HepG2 (cell line): ENCODE results near the gene MGAT2. TPM values are rescaled to one million over a fixed set of nuclear protein-coding genes. Genes with fewer than 3 reads are reported as not detected.

Experiments
- ASH2L ChIP-seq: fragments of 300-600, 200-600 bp; sonication (generic); IDR thresholded peaks from 2 replicates; pipeline ENCODE4 v1.7.0; 2017; ENCODE audit warnings: low read depth, mild to moderate bottlenecking, moderate library complexity, mixed read lengths, low read length; ENCODE audit not compliant: insufficient read length
- BCL3 ChIP-seq: sonication (generic); formaldehyde crosslinking; IDR thresholded peaks from 2 replicates; pipeline ENCODE4 v1.5.1; 2020; ENCODE audit warnings: mild to moderate bottlenecking, missing genetic modification reagents, moderate library complexity
- CCDC6 ChIP-seq: sonication (generic); formaldehyde crosslinking; IDR thresholded peaks from 2 replicates; pipeline ENCODE4 v1.8.1; 2022; ENCODE audit warnings: mild to moderate bottlenecking, missing genetic modification reagents, moderate library complexity
- CEBPG ChIP-seq: IDR thresholded peaks from 2 replicates; pipeline ENCODE4 v1.6.1; 2016
- CREM ChIP-seq, 2 experiments: sonication (generic) in 1 of 2; formaldehyde crosslinking in 1 of 2; IDR thresholded peaks; 2 replicates each; pipeline versions ENCODE4 v1.4.0 to v1.6.1; 2016 to 2020; ENCODE audit warnings: antibody characterized with exemption in 1 of 2, mild to moderate bottlenecking in 1 of 2, missing genetic modification reagents in 1 of 2
- FOSL1 ChIP-seq: sonication (generic); formaldehyde crosslinking; IDR thresholded peaks from 2 replicates; pipeline ENCODE4 v1.9.0; 2021; ENCODE audit warnings: missing genetic modification reagents, borderline replicate concordance
- HMGA1 ChIP-seq: sonication (generic); formaldehyde crosslinking; conservative IDR thresholded peaks from 2 replicates; pipeline ENCODE4 v1.4.0; 2020; ENCODE audit warnings: missing genetic modification reagents
- MED1 ChIP-seq: sonication (generic); formaldehyde crosslinking; IDR thresholded peaks from 2 replicates; pipeline ENCODE4 v1.4.0; 2020; ENCODE audit warnings: missing genetic modification reagents
- NRL ChIP-seq: sonication (generic); formaldehyde crosslinking; IDR thresholded peaks from 2 replicates; pipeline ENCODE4 v1.5.0; 2020; ENCODE audit warnings: missing genetic modification reagents, mild to moderate bottlenecking, moderate library complexity, borderline replicate concordance
- PRMT3 ChIP-seq: sonication (generic); formaldehyde crosslinking; IDR thresholded peaks from 2 replicates; pipeline ENCODE4 v1.8.1; 2022; ENCODE audit warnings: low read depth, mild to moderate bottlenecking, moderate library complexity, missing genetic modification reagents, borderline replicate concordance
- RBM39 ChIP-seq: fragments of 200-400 bp; formaldehyde crosslinking; IDR thresholded peaks from one replicate; pipeline ENCODE4 v1.6.1; 2018; ENCODE audit warnings: antibody characterized with exemption, mild to moderate bottlenecking, low read depth, low read length; ENCODE audit not compliant: poor library complexity, severe bottlenecking
- SETDB1 ChIP-seq: sonication (generic); formaldehyde crosslinking; IDR thresholded peaks from 2 replicates; pipeline ENCODE4 v1.5.1; 2020; ENCODE audit warnings: missing genetic modification reagents, mild to moderate bottlenecking, borderline replicate concordance
- TIGD3 ChIP-seq: sonication (generic); formaldehyde crosslinking; IDR thresholded peaks from 2 replicates; pipeline ENCODE4 v1.5.1; 2020; ENCODE audit warnings: mild to moderate bottlenecking, missing genetic modification reagents, borderline replicate concordance
- ZFP36L1 ChIP-seq: sonication (generic); formaldehyde crosslinking; IDR thresholded peaks from 2 replicates; pipeline ENCODE4 v1.8.0; 2022; ENCODE audit warnings: mild to moderate bottlenecking, missing genetic modification reagents, moderate library complexity
- ZNF225 ChIP-seq: sonication (generic); formaldehyde crosslinking; IDR thresholded peaks from 2 replicates; pipeline ENCODE4 v1.4.0; 2020; ENCODE audit warnings: mild to moderate bottlenecking, missing genetic modification reagents
- ZNF275 ChIP-seq: sonication (generic); formaldehyde crosslinking; IDR thresholded peaks from 2 replicates; pipeline ENCODE4 v1.8.0; 2022; ENCODE audit warnings: missing genetic modification reagents, mild to moderate bottlenecking, inconsistent platforms, borderline replicate concordance
- ZNF644 ChIP-seq: IDR thresholded peaks from 2 replicates; pipeline ENCODE4 v1.6.1; 2016; ENCODE audit warnings: low read depth
- ZNF766 ChIP-seq: sonication (generic); formaldehyde crosslinking; IDR thresholded peaks from 2 replicates; pipeline ENCODE4 v1.5.0; 2020; ENCODE audit warnings: missing genetic modification reagents, borderline replicate concordance
- ZNF777 ChIP-seq: sonication (generic); formaldehyde crosslinking; IDR thresholded peaks from 2 replicates; pipeline ENCODE4 v1.4.0; 2020; ENCODE audit warnings: missing genetic modification reagents
- polyA plus RNA-seq, 8 experiments: library from polyadenylated mRNA; depleted of rRNA in 3 of 8; stranded (reverse) in 7 of 8; unstranded in 1 of 8; fragments of >200 nt; fragmentation: Illumina TruSeq in 4 of 8; extraction: Trizol in 4 of 8; gene quantifications; 2 replicates each; pipeline versions ENCODE4 v1.2.1 to v1.2.3, GENCODE V29; 2011 to 2016; ENCODE audit warnings: low read depth in 4 of 8, missing spikeins in 1 of 8, mixed read lengths in 1 of 8; ENCODE audit not compliant: insufficient read depth in 1 of 8
- total RNA-seq, 5 experiments: library from RNA; depleted of rRNA; stranded (reverse); fragments of >200 nt; fragmentation: Illumina TruSeq; extraction: Trizol; gene quantifications; 2 replicates each; pipeline ENCODE4 v1.2.3, GENCODE V29; 2016; ENCODE audit warnings: low read depth in 1 of 5
- TF ChIP-seq, protein P1 (sequence below): sonication (generic); formaldehyde crosslinking; IDR thresholded peaks from 2 replicates; pipeline ENCODE4 v1.9.0; 2021; ENCODE audit warnings: missing genetic modification reagents, borderline replicate concordance
- TF ChIP-seq, protein P2 (sequence below): sonication (generic); formaldehyde crosslinking; IDR thresholded peaks from 2 replicates; pipeline ENCODE4 v1.4.0; 2020; ENCODE audit warnings: mild to moderate bottlenecking, missing genetic modification reagents

The MGAT2 gene
- total and polyA plus RNA-seq, 2 of the 13 experiments (the other 11 are each of a cell fraction or from before 2014, with no cell fraction given): 12.9 to 51.9 TPM

GRCh38 chr14:49633640-49634546, 13.3 kb downstream of the MGAT2 start (continued):
- TF ChIP-seq SETDB1 (CRISPR knock-in tag): no peak
- TF ChIP-seq BCL3: peak; percentile 35; the same call in 1 of the 2 replicates
- no peak for TF ChIP-seq ZNF275 (CRISPR knock-in tag)
- peak; percentile 15 for TF ChIP-seq RBM39
- no peak for TF ChIP-seq ZNF766 (CRISPR knock-in tag)
- TF ChIP-seq ZFP36L1 (CRISPR knock-in tag): no peak
- TF ChIP-seq NRL (CRISPR knock-in tag): no peak
- TF ChIP-seq CEBPG (CRISPR knock-in tag): peak; percentile 48; the same call in 1 of the 2 replicates
- no peak for TF ChIP-seq ZNF777 (CRISPR knock-in tag)
- TF ChIP-seq ASH2L: peak; percentile 95
- TF ChIP-seq, protein P1, sequence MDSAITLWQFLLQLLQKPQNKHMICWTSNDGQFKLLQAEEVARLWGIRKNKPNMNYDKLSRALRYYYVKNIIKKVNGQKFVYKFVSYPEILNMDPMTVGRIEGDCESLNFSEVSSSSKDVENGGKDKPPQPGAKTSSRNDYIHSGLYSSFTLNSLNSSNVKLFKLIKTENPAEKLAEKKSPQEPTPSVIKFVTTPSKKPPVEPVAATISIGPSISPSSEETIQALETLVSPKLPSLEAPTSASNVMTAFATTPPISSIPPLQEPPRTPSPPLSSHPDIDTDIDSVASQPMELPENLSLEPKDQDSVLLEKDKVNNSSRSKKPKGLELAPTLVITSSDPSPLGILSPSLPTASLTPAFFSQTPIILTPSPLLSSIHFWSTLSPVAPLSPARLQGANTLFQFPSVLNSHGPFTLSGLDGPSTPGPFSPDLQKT (CRISPR knock-in tag): no peak
- TF ChIP-seq CCDC6 (CRISPR knock-in tag): peak; percentile 96
- peak; percentile 74 for TF ChIP-seq PRMT3 (CRISPR knock-in tag)
- peak; percentile 26; the same call in 1 of the 2 replicates for TF ChIP-seq CREM (IDR thresholded peaks at IDR 0.05)
- TF ChIP-seq CREM (CRISPR knock-in tag; IDR thresholded peaks at IDR 0.05): no peak
- no peak for TF ChIP-seq TIGD3 (CRISPR knock-in tag)
- no peak for TF ChIP-seq ZNF644 (CRISPR knock-in tag)
- TF ChIP-seq FOSL1 (CRISPR knock-in tag): no peak
- TF ChIP-seq, protein P2, sequence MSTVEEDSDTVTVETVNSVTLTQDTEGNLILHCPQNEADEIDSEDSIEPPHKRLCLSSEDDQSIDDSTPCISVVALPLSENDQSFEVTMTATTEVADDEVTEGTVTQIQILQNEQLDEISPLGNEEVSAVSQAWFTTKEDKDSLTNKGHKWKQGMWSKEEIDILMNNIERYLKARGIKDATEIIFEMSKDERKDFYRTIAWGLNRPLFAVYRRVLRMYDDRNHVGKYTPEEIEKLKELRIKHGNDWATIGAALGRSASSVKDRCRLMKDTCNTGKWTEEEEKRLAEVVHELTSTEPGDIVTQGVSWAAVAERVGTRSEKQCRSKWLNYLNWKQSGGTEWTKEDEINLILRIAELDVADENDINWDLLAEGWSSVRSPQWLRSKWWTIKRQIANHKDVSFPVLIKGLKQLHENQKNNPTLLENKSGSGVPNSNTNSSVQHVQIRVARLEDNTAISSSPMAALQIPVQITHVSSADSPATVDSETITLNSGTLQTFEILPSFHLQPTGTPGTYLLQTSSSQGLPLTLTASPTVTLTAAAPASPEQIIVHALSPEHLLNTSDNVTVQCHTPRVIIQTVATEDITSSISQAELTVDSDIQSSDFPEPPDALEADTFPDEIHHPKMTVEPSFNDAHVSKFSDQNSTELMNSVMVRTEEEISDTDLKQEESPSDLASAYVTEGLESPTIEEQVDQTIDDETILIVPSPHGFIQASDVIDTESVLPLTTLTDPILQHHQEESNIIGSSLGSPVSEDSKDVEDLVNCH (CRISPR knock-in tag): no peak
- TF ChIP-seq ZNF225: no peak; the same call in 1 of the 2 replicates
- peak; percentile 80 for TF ChIP-seq MED1 (CRISPR knock-in tag)
- no peak for TF ChIP-seq HMGA1 (CRISPR knock-in tag)
